T-helper 17 cell (primary cell): ENCODE measurements around the gene PARVB. TPM values are rescaled to one million over a fixed set of nuclear protein-coding genes. Genes with fewer than 3 reads are reported as not detected.
"Not testable (repeated sequence)": the region's sequence is repeated elsewhere in the genome, so short reads cannot be mapped to it uniquely, and the experiment has no call there.

Source experiments
- ATAC-seq: fragments of 150-1000 bp; cut with Tn5 transposase; 2 replicates; pipeline ENCODE4 v1.10.0; 2021; ENCODE audit warnings: mild to moderate bottlenecking, moderate library complexity
- DNase-seq, 3 donors: peaks; one replicate each; pipeline versions ENCODE4 v3.0.0 to v3.0.0-alpha.2; 2020 to 2021
- H3K9me3 ChIP-seq: one replicate; pipeline ENCODE4 v1.7.0; 2013; ENCODE audit warnings: low read length, mild to moderate bottlenecking; ENCODE audit not compliant: control insufficient read depth, poor library complexity, severe bottlenecking
- H3K27ac Mint-ChIP-seq: one replicate; pipeline ENCODE4 v1.8.0; 2022; ENCODE audit warnings: mild to moderate bottlenecking, moderate library complexity, mixed read lengths
- H3K27me3 Mint-ChIP-seq: one replicate; pipeline ENCODE4 v1.8.0; 2022; ENCODE audit warnings: mixed read lengths
- H3K36me3 Mint-ChIP-seq: one replicate; pipeline ENCODE4 v1.8.0; 2022; ENCODE audit warnings: low read depth, mixed read lengths
- H3K4me1 Mint-ChIP-seq: one replicate; pipeline ENCODE4 v1.8.0; 2022; ENCODE audit warnings: mild to moderate bottlenecking, mixed read lengths
- H3K4me3 Mint-ChIP-seq: one replicate; pipeline ENCODE4 v1.8.0; 2022; ENCODE audit warnings: mild to moderate bottlenecking, moderate library complexity, mixed read lengths
- total RNA-seq, 4 donors: library from RNA in 2 of 4; stranded (reverse) in 2 of 4; gene quantifications; one replicate each; pipeline ENCODE4 v1.2.3 and lab custom pipeline; 2022 to 2026

PARVB gene
- total RNA-seq, 2 donors from 2014 or later: 14.6 to 36.4 TPM

DNA sequence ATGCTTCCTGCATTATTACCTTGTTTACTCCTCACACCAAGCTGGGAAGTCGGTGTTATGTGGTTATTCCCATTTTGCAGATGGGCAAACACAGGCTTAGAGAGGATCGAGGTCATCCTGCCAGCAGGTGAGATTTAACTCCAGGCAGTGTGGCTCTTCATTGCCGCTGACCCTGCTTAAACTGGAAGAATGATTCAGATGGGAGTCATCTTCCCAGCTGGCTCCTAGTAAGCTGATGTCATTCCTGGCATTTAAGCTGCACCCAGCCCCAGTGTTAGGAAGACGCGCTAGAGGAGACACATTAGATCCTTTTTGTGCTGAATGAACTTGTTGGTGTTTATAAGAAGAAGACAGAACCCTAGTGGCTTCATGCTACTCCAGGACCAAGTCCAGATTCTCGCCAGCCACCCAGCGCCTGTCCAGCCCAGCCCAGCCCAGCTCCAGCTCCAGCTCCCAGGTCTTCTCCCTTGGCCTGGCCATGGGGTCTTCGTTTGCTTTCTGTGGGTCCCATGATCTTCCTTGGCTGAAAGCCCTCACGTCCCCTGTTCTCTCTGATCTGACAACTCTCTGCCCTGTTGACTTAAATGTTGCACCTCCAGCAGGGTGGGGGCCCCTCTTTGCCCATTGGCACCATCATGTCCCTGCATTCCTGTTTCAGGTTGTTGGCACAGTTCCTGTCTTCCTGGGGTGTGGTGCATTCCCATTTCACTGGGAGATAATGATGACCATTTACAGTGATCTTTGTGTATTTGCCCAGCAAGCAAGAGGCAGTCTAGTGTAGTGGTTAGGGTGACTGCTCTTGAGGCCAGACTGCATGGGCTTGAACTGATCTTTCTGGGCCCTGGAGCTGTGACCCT, 13.6 kb downstream of the PARVB start:
- peaks cover under 1% of the 10 kb centered on the region for H3K36me3 Mint-ChIP-seq
- no peaks in the 10 kb centered on the region for H3K27me3 Mint-ChIP-seq
- DNase-seq (no peak), ATAC-seq (no peak)
- H3K9me3 ChIP-seq: no peaks in the 10 kb centered on the region
- H3K4me1 Mint-ChIP-seq: peaks cover 3% of the 10 kb centered on the region
- H3K4me3 Mint-ChIP-seq: no peak overlapping the region
- no peak overlapping the region for H3K27ac Mint-ChIP-seq

DNA sequence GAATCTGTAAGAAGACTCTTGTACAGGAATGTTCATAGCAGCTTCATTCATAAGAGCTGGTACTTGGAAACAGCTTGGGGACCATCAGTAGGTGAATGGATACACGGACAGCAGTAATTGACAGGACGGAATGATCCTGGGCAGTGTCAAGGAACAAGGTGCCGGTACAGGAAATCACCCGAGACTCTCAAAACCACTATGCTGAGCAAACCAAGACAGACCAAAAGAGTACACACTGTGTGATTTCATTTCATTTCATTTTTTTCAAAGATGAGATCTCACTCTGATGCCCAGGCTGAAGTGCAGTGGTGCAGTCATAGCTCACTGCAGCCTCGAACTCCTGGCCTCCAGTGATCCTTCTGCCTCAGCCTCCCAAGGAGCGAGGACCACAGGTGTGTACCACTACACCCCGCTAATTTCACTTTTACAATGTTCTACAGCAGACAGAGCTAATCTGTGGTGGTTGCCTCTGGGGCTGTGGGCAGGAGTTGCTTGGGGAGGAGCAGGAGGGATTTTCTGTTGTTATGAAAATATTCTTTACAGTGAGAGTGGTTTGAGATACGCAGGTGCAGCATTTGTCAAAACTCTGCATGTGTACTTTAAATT, 15.6 kb downstream of the PARVB start:
- Mint-ChIP-seq H3K27me3 (no peaks in the 10 kb centered on the region), H3K4me1 (peaks cover 3% of the 10 kb centered on the region), H3K36me3 (peaks cover 2% of the 10 kb centered on the region), H3K27ac (no peak overlapping the region), H3K4me3 (no peak overlapping the region)
- ATAC-seq (no peak), DNase-seq (no peak)
- no peaks in the 10 kb centered on the region for H3K9me3 ChIP-seq

DNA sequence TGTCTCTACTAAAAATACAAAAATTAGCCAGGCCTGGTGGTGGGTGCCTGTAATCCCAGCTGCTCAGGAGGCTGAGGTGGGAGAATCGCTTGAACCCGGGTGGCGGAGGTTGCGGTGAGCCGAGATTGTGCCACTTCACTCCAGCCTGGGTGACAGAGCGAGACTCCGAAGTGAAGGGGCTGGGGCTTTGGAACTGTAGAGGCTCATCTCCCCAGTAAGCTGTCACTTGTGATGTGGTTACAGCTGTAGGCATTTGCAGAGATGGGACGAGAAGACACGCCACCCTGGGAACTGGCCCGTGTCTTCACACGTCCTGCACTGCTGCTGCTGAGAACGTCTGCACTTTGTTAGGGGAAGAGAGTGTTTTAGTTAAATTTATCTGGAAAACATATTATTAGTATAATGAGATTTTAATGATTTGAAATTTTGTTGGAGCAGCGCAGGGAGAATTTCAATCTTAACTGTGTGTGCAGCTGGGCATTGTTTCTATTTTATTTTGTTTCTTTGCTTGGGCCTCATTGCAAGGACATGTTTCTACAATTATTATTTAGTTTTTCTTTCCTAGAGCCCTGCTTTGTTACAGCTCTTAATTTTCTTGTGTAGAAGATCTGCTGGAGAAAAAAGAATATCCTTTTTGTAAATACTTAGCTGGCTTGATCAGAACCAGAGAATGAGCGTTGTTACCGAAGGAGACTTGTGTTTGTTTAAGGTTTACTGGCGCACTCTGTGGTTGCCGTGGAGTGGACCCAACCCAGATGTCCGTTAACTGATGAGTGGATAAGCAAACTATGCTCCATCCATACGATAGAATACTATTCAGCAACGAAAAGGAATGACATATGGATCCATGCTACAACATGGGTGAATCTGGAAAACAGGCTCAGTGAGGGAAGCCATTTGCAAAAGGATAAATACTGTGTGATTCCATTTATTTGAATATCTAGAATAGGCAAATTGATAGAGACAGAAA, 18.4 kb downstream of the PARVB start:
- H3K27ac Mint-ChIP-seq: peak overlapping the region; percentile 24
- H3K4me3 Mint-ChIP-seq: no peak overlapping the region
- H3K27me3 Mint-ChIP-seq: no peaks in the 10 kb centered on the region
- H3K36me3 Mint-ChIP-seq: peaks cover 2% of the 10 kb centered on the region
- no peaks in the 10 kb centered on the region for H3K9me3 ChIP-seq
- no peak for DNase-seq
- ATAC-seq: peak; percentile 45
- peaks cover 12% of the 10 kb centered on the region for H3K4me1 Mint-ChIP-seq

DNA sequence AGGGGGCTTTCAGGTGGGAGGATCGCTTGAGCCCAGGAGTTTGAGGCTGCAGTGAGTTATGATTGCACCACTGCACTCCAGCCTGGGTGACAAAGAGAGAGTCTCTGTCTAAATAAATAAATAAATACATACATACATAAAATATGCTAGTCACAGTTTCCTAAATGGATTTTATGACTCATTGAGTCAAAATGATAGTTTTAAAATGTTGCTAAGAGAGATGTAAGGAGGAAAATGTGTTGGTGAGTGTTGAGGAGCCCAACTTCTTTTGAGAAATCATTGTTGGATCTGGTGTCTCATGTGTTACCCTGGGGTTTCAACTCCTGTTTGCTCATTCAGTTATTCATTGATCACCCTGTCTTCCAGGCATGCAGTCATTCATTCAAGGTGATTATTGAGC, 21.0 kb downstream of the PARVB start:
- Mint-ChIP-seq H3K4me3 (no peak overlapping the region), H3K27me3 (no peaks in the 10 kb centered on the region), H3K36me3 (peaks cover 2% of the 10 kb centered on the region), H3K27ac (peak overlapping the region; percentile 66), H3K4me1 (peaks cover 12% of the 10 kb centered on the region)
- no peak for ATAC-seq
- H3K9me3 ChIP-seq: no peaks in the 10 kb centered on the region
- DNase-seq: no peak

DNA sequence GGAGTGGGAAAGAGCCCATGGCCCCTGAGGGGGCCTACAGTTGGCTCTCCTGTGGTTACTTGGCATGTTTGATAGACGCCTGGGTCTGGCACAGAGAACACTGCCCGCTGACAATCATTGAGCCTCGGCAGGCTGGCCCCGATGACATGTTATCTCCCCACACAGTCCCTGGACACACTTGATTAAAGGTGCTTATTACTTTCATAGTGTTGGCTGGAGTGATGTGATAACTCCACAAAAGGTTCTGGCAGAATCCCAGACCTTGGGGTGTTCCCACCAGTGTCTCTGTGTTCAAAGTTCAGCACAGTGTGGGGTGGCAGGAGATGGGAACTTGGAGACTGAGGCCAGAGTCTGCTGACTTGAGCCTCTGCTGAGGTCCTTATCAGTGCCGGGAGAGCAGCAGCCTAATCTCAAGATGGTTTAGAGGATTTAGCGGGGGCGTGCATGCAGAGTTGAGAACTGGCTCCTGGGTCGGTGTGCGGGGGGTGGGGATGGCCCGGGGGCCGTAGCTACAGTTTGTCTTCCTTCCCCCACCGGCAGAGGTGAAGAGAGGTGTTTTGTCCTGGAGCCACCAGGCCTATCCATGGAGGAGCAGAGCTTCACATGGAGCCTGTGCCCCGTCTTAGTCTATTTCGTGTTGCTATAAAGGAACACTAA, 22.5 kb downstream of the PARVB start:
- ATAC-seq: no peak
- H3K4me1 Mint-ChIP-seq: peaks cover 16% of the 10 kb centered on the region

DNA sequence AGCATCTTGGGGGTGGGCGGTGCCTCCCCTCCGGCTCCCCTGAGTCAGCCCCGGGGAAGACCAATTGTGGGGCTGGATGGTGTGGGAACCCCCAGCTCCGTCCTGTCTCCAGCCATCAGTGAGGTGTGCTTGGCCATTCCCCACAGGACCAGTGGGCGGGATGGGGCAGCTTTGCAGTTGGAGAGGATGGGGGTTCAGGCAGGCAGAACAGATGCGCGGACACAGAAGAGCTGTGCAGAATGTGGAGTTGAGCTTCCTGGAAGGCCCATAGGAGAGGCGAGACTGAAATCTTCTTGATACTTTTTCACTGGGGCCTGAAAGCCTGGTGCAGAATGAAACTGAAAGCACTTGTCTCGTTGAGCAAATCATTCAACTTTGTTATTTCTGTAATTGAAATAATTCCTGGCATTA, 23.8 kb downstream of the PARVB start:
- Mint-ChIP-seq H3K27me3 (peaks cover 5% of the 10 kb centered on the region), H3K4me1 (peaks cover 16% of the 10 kb centered on the region), H3K27ac (peak overlapping the region; percentile 27), H3K36me3 (peaks cover under 1% of the 10 kb centered on the region), H3K4me3 (peak overlapping the region; percentile 72)
- H3K9me3 ChIP-seq: no peaks in the 10 kb centered on the region
- ATAC-seq (no peak), DNase-seq (no peak)

More for the DNA sequence above, 22.5 kb downstream of the PARVB start:
- Mint-ChIP-seq H3K4me3 (peak overlapping the region; percentile 57), H3K27me3 (peaks cover 5% of the 10 kb centered on the region), H3K27ac (peak overlapping the region; percentile 39), H3K36me3 (peaks cover 2% of the 10 kb centered on the region)
- DNase-seq: no peak
- no peaks in the 10 kb centered on the region for H3K9me3 ChIP-seq

DNA sequence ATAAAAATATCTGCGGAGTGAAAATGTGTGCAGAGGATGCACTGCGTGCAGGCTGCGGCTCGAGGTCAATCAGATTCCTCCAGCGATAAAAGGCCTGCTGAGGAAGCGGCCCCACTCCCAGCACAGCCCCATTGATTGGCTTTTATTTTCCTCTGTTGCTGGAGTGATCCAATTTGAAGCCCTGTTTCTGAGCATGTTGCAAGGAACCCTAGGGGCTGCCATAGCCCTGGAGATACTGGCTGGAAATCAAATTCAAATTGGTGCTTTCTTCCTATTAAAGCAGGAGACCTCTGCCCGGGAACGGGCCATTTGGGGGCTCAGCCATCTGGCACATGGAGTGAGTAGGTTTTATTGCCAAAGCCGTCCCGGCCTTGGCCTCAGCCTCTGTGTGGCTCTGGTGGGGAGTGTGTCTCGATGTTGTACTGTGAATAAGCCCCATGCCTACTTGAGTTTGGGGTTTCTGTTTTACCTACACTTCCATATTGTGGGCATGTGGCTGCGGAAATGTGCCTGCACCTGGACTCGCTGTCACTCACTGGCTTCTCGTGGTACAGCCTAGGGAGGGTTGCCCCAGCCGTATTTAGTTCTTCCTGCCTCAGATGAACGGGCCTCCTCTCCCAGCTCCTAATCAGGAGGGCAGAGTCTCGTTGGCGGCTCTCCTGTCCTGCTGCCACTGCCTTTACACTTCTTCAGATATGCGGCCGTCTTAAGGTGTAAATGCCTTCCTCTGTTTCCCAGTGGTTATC, 25.6 kb downstream of the PARVB start:
- H3K4me1 Mint-ChIP-seq: peaks cover 16% of the 10 kb centered on the region

DNA sequence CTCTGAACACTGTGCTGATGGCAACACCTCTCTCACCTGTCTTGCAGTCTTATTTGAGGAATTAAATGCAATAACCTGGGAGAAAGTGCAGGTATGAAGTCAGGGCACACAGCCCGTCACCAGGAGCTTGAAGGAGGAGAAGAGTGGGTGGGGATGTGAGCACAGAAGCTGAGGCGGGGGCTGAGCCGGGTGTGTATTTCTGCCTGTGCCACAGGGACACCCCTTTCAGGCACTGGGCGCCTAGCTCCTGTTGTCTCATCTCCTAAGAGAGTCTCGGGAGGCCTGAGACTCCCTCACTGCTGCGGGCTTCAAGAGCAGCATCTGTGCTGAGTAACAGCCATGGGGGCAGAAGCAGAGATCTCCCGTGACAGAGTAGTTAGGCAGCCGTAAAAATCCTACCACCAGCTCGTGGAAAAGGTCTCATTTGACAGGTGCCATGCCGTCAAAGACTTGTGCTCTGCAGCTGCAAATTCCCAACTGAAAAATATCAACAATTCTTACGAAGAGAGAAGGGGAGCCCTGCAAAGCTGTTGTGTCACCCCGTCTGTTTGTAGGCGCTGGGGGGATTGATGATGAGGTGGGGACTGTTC, 26.8 kb downstream of the PARVB start:
- ATAC-seq: no peak
- Mint-ChIP-seq H3K27ac (peak overlapping the region; percentile 54), H3K4me1 (peaks cover 15% of the 10 kb centered on the region), H3K36me3 (no peaks in the 10 kb centered on the region), H3K4me3 (no peak overlapping the region), H3K27me3 (peaks cover 5% of the 10 kb centered on the region)
- DNase-seq: no peak
- no peaks in the 10 kb centered on the region for H3K9me3 ChIP-seq

More for the DNA sequence above, 25.6 kb downstream of the PARVB start:
- ATAC-seq (no peak), DNase-seq (no peak)
- peak overlapping the region; percentile 66 for H3K27ac Mint-ChIP-seq
- no peak overlapping the region for H3K4me3 Mint-ChIP-seq
- H3K9me3 ChIP-seq: no peaks in the 10 kb centered on the region
- H3K36me3 Mint-ChIP-seq: no peaks in the 10 kb centered on the region
- H3K27me3 Mint-ChIP-seq: peaks cover 5% of the 10 kb centered on the region

DNA sequence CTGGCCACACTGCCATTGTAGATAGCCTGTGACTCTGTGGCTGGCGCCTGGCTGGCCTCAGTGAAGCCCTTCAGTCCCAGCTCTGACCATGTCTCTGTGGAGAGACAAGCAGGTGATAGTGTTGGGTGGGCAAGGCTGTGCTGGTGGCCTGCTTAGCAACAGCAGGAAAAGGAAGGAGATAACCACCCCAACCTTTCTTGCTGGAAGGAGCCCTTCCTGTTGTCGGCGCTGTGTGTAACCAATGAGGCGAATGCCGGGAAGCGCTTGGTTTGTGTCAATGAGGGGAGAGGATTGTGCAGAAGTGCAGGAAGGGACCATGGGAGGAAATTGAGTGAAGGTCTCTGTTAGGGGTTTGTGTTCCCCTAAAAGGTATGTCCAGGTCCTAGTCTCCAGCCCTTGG, 27.3 kb downstream of the PARVB start:
- H3K4me1 Mint-ChIP-seq: peaks cover 18% of the 10 kb centered on the region
- H3K27me3 Mint-ChIP-seq: peaks cover 5% of the 10 kb centered on the region
- DNase-seq (no peak), ATAC-seq (no peak)
- no peak overlapping the region for H3K27ac Mint-ChIP-seq
- no peak overlapping the region for H3K4me3 Mint-ChIP-seq
- no peaks in the 10 kb centered on the region for H3K36me3 Mint-ChIP-seq
- H3K9me3 ChIP-seq: no peaks in the 10 kb centered on the region

DNA sequence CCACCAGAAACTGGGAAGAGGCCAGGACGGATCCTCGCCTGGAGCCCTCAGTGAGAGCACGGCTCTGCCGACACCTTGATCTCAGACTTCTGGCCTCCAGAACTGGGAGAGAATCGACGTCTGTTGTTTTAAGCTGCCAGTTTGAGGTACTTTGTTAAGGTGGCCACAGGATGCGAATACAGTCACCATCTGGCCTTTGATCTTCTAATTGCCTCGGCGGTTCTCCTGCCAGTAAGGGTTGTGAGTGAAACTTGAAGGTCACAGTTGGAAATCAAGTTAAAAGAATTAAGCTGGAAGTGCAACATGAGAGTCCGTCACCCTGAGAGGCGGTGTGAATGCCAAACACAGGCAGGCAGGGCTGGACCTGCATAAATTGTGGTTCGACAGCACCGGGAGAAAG, 27.9 kb downstream of the PARVB start:
- peaks cover 5% of the 10 kb centered on the region for H3K27me3 Mint-ChIP-seq
- no peak overlapping the region for H3K27ac Mint-ChIP-seq
- no peaks in the 10 kb centered on the region for H3K36me3 Mint-ChIP-seq
- peaks cover 14% of the 10 kb centered on the region for H3K4me1 Mint-ChIP-seq
- ATAC-seq: no peak
- no peak overlapping the region for H3K4me3 Mint-ChIP-seq
- no peak for DNase-seq
- no peaks in the 10 kb centered on the region for H3K9me3 ChIP-seq

DNA sequence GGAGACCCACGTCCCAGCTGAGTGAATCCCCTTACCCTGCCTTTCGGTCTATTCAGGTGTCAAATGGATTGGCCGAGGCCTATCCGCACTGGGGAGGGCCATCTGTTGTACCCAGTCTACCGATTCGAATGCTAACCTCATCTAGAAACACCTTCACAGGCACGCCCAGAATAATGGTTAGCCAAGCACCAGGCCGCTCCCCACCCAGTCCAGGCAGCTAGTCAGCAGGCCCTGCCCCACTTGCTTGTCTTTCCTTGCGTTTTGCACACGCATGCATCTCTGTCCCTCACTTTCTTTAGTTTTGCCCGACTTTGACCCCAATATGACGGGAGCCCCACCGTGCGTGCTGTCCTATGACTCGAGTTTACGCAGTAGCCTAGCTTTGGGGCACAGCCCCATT, 31.7 kb downstream of the PARVB start:
- H3K9me3 ChIP-seq: no peaks in the 10 kb centered on the region
- Mint-ChIP-seq H3K4me3 (no peak overlapping the region), H3K27ac (no peak overlapping the region), H3K4me1 (peaks cover 8% of the 10 kb centered on the region), H3K27me3 (peaks cover 5% of the 10 kb centered on the region), H3K36me3 (no peaks in the 10 kb centered on the region)
- DNase-seq (no peak), ATAC-seq (no peak)

DNA sequence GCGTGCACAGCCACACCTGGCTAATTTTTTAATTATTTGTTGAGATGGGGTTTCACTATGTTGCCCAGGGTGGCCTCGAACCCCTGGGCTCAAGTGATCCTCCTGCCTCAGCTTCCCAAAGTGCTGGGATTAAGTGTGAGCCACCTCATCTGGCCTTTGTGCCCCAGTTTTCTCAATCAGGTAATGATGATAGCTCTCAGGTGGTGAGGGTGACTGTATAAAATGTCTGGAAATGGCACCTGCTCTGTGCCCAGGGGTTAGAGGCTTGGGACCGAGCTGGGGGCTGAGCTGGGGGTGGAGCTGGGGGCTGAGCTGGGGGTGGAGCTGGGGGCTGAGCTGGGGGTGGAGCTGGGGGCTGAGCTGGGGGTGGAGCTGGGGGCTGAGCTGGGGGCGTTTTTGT, 32.5 kb downstream of the PARVB start:
- not testable (repeated sequence) for H3K9me3 ChIP-seq, DNase-seq, H3K4me1 Mint-ChIP-seq, ATAC-seq, H3K27me3 Mint-ChIP-seq, H3K4me3 Mint-ChIP-seq, H3K36me3 Mint-ChIP-seq, H3K27ac Mint-ChIP-seq
